Measurements from ENCODE around the gene CDC42EP4.

Gene CDC42EP4

DNA sequence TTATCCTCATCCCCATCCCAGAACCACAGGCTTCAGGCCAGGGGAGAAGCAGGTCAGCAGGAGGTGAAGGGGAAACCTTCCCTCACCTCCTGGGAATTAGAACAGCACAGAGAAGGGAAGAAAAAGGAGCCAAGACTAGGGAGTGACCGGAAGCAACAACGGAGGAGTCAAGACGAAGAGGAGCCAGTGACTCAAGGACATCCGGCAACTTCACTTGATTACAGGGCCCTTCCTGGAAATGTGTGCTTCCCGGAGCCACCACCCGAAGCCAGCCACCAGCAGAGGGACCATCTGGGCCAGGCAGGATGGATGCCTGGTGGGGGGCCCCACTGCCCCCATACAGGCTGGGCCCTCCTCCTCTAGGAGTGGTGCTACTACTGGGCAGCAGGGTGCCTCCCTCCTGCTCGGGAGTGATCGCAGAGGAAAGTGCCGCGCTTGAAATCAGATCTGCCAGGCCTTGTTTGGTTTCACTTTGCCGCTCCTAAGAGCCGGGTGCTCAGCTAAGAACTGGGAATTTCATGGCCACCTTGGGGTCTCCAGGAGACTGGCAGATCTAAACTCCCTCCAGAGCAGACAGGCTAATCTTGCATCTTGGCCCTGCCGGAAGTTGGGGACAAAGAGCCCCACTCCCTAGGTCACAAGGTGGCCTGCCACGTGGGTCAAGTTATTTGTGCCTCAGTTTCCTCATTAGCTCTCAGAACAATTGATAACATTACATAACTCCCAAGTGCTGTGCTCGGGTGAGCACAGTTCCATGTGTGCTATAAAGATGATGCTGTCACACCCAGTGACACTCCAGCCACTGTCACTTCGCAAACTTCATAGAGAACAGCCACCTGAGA is 6.6 kb downstream of the CDC42EP4 start (continued):
- TF ChIP-seq, protein P1, sequence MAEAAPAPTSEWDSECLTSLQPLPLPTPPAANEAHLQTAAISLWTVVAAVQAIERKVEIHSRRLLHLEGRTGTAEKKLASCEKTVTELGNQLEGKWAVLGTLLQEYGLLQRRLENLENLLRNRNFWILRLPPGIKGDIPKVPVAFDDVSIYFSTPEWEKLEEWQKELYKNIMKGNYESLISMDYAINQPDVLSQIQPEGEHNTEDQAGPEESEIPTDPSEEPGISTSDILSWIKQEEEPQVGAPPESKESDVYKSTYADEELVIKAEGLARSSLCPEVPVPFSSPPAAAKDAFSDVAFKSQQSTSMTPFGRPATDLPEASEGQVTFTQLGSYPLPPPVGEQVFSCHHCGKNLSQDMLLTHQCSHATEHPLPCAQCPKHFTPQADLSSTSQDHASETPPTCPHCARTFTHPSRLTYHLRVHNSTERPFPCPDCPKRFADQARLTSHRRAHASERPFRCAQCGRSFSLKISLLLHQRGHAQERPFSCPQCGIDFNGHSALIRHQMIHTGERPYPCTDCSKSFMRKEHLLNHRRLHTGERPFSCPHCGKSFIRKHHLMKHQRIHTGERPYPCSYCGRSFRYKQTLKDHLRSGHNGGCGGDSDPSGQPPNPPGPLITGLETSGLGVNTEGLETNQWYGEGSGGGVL (tag by site-specific recombination; IDR thresholded peaks at IDR 0.05) = peak; percentile 60
- TF ChIP-seq ZFP69B (tag by site-specific recombination; IDR thresholded peaks at IDR 0.05) (peak; percentile 92), SP3 (tag by site-specific recombination; IDR thresholded peaks at IDR 0.05) (peak; percentile 51; the same call in 1 of the 2 replicates), ZNF391 (tag by site-specific recombination; IDR thresholded peaks at IDR 0.05; ENCODE audit: borderline replicate concordance, low read depth) (no peak), ZNF311 (tag by site-specific recombination; IDR thresholded peaks at IDR 0.05; ENCODE audit: borderline replicate concordance) (no peak), ZNF501 (tag by site-specific recombination; IDR thresholded peaks at IDR 0.05) (no peak)
- TF ChIP-seq, protein P2, sequence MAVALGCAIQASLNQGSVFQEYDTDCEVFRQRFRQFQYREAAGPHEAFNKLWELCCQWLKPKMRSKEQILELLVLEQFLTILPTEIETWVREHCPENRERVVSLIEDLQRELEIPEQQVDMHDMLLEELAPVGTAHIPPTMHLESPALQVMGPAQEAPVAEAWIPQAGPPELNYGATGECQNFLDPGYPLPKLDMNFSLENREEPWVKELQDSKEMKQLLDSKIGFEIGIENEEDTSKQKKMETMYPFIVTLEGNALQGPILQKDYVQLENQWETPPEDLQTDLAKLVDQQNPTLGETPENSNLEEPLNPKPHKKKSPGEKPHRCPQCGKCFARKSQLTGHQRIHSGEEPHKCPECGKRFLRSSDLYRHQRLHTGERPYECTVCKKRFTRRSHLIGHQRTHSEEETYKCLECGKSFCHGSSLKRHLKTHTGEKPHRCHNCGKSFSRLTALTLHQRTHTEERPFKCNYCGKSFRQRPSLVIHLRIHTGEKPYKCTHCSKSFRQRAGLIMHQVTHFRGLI (tag by site-specific recombination; IDR thresholded peaks at IDR 0.05) = no peak

DNA sequence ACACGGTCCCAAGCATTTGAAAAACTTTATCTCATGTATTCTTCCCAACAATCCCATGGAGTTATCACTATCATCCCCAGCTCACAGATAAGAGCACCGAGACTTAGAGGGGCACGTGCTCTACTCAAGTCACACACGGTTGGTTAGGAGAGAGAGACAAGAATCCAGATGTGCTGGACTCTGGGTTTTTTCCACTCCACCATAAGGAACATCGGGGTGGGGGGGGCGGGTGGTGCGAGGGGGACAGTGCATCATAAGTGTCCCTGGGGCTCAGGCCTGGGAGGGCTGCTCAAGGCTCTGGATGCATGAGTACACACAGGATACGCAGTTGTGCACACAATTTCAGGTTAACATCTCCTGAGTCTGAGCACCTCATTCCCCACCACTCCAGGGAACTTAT is 7.4 kb downstream of the CDC42EP4 start:
- Histone ChIP-seq H3K36me3 (ENCODE audit: control insufficient read depth in 2 of 2, insufficient read depth in 1 of 2, low read length in 2 of 2) (peaks cover 0 to 6% of the 10 kb centered on the region in 2 experiments; a peak in 1 of 3 replicates), H3K4me1 (ENCODE audit: control insufficient read depth, insufficient read depth, low read length) (peaks cover 30% of the 10 kb centered on the region), H3K9me3 (ENCODE audit: control insufficient read depth, insufficient read depth, low read depth, low read length) (no peaks in the 10 kb centered on the region), H3K27ac (ENCODE audit: extremely low read depth, low read depth, low read length) (peak overlapping the region; percentile 72), H3K4me3 (ENCODE audit: low read depth, low read length) (no peak overlapping the region)
- POLR2A ChIA-PET = interaction anchor here (0.7 kb wide), 1 partner anchor 22 kb away, joined by 3 read pairs; no protein-coding TSS in a partner anchor
- CTCF ChIA-PET = interaction anchor here (0.9 to 1.1 kb wide), 2 partner anchors 48 to 55 kb away, joined by 3 to 5 read pairs; no protein-coding TSS in a partner anchor
- TF ChIP-seq IKZF3 (tag by site-specific recombination; IDR thresholded peaks at IDR 0.05) (0 out of 2 replicates have a peak, but pooled peaks have one; percentile 11), ZNF350 (tag by site-specific recombination; IDR thresholded peaks at IDR 0.05) (no peak), KLF16 (tag by site-specific recombination; IDR thresholded peaks at IDR 0.05) (no peak)

DNA sequence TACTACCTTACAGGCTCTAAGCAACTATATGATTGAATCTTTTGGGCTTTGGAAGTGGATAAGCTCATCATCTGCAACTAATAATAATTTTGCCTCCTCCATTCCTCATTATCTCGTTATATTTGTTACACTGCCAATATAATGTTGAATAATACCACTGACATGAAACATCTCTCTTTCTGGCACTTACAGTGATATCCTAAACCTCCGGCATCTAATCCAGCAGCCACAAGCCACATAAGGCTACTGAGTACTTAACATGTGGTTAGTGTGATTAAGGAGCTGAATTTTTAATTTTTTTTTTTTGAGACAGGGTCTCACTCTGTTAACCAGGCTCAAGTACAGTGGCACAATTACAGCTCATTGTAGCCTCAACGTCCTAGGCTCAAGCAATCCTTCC is 9.6 kb downstream of the CDC42EP4 start:
- no peak overlapping the region for H3K4me3 ChIP-seq (ENCODE audit: low read depth, low read length)
- peaks cover 19% of the 10 kb centered on the region for H3K4me1 ChIP-seq (ENCODE audit: control insufficient read depth, insufficient read depth, low read length)
- H3K27ac ChIP-seq (ENCODE audit: extremely low read depth, low read depth, low read length) = no peak overlapping the region
- ChIA-PET POLR2A (interaction anchor here (0.6 to 1.5 kb wide), 2 partner anchors 9 to 19 kb away, joined by 4 to 12 read pairs; no protein-coding TSS in a partner anchor), CTCF (interaction anchor here (0.6 to 1.4 kb wide), 3 partner anchors 8 to 47 kb away, joined by 3 to 4 read pairs (median 3); no protein-coding TSS in a partner anchor)
- no peaks in the 10 kb centered on the region for H3K9me3 ChIP-seq (ENCODE audit: control insufficient read depth, insufficient read depth, low read depth, low read length)
- TF ChIP-seq BCL11A (tag by site-specific recombination; IDR thresholded peaks at IDR 0.05; ENCODE audit: low read depth) (no peak), ZNF366 (tag by site-specific recombination; conservative IDR thresholded peaks at IDR 0.05) (no peak), OSR2 (tag by site-specific recombination; IDR thresholded peaks at IDR 0.05) (peak; percentile 64; the same call in 1 of the 2 replicates)
- peaks cover 0 to 6% of the 10 kb centered on the region in 2 experiments; a peak in 1 of 3 replicates for H3K36me3 ChIP-seq (ENCODE audit: control insufficient read depth in 2 of 2, insufficient read depth in 1 of 2, low read length in 2 of 2)

DNA sequence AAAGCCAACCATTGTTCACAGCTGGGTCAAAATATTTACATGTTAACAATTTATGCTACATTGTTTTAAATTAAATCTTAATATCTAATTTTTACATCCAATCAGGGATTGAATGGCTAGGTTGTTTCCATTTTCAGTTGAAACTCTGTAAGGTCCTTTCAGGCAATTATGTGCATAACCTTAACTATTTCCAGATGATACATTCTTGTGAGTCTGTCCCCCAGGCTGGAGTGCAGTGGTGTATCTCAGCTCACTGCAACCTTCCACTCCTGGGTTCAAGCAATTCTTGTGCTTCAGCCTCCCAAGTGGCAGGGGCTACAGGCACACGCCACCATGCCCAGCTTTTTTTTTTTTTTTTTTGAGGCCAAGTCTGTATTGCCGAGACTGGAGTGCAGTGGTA is 10.4 kb downstream of the CDC42EP4 start:
- ChIA-PET CTCF (interaction anchor here (1.1 to 1.4 kb wide), 2 partner anchors 45 to 46 kb away, joined by 3 to 4 read pairs; no protein-coding TSS in a partner anchor), POLR2A (interaction anchor here (0.7 to 1.5 kb wide), 3 partner anchors 9 to 298 kb away, joined by 3 to 12 read pairs (median 5); no protein-coding TSS in a partner anchor)
- peaks cover 18% of the 10 kb centered on the region for H3K4me1 ChIP-seq (ENCODE audit: control insufficient read depth, insufficient read depth, low read length)
- H3K27ac ChIP-seq (ENCODE audit: extremely low read depth, low read depth, low read length) = no peak overlapping the region
- H3K9me3 ChIP-seq (ENCODE audit: control insufficient read depth, insufficient read depth, low read depth, low read length) = no peaks in the 10 kb centered on the region
- H3K36me3 ChIP-seq (ENCODE audit: control insufficient read depth in 2 of 2, insufficient read depth in 1 of 2, low read length in 2 of 2) = no peaks in the 10 kb centered on the region
- no peak overlapping the region for H3K4me3 ChIP-seq (ENCODE audit: low read depth, low read length)
- TF ChIP-seq ZNF521 (tag by site-specific recombination; IDR thresholded peaks at IDR 0.05) (no peak), ZBTB20 (tag by site-specific recombination; IDR thresholded peaks at IDR 0.05) (no peak), ZNF830 (tag by site-specific recombination; IDR thresholded peaks at IDR 0.05; ENCODE audit: low read depth) (no peak), ZFP37 (tag by site-specific recombination; IDR thresholded peaks at IDR 0.05) (no peak), ZNF416 (tag by site-specific recombination; IDR thresholded peaks at IDR 0.05) (no peak), ZNF549 (tag by site-specific recombination; IDR thresholded peaks at IDR 0.05) (no peak), ZFP69B (tag by site-specific recombination; IDR thresholded peaks at IDR 0.05) (no peak)
- TF ChIP-seq, protein P3, sequence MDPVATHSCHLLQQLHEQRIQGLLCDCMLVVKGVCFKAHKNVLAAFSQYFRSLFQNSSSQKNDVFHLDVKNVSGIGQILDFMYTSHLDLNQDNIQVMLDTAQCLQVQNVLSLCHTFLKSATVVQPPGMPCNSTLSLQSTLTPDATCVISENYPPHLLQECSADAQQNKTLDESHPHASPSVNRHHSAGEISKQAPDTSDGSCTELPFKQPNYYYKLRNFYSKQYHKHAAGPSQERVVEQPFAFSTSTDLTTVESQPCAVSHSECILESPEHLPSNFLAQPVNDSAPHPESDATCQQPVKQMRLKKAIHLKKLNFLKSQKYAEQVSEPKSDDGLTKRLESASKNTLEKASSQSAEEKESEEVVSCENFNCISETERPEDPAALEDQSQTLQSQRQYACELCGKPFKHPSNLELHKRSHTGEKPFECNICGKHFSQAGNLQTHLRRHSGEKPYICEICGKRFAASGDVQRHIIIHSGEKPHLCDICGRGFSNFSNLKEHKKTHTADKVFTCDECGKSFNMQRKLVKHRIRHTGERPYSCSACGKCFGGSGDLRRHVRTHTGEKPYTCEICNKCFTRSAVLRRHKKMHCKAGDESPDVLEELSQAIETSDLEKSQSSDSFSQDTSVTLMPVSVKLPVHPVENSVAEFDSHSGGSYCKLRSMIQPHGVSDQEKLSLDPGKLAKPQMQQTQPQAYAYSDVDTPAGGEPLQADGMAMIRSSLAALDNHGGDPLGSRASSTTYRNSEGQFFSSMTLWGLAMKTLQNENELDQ (tag by site-specific recombination; IDR thresholded peaks at IDR 0.05; ENCODE audit: low read depth) = no peak
- TF ChIP-seq, protein P4, sequence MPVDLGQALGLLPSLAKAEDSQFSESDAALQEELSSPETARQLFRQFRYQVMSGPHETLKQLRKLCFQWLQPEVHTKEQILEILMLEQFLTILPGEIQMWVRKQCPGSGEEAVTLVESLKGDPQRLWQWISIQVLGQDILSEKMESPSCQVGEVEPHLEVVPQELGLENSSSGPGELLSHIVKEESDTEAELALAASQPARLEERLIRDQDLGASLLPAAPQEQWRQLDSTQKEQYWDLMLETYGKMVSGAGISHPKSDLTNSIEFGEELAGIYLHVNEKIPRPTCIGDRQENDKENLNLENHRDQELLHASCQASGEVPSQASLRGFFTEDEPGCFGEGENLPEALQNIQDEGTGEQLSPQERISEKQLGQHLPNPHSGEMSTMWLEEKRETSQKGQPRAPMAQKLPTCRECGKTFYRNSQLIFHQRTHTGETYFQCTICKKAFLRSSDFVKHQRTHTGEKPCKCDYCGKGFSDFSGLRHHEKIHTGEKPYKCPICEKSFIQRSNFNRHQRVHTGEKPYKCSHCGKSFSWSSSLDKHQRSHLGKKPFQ (tag by site-specific recombination; IDR thresholded peaks at IDR 0.05) = no peak

Measured in HEK293 (cell line).